Stomach (tissue), 4 donors: ENCODE data around the gene LCORL.

Source experiments
- EP300 ChIP-seq: sonication (generic); formaldehyde crosslinking; IDR thresholded peaks from one replicate; pipeline ENCODE4 v1.6.1; 2017; ENCODE audit warnings: antibody characterized with exemption
- POLR2A ChIP-seq, 4 donors: fragments of 450-650 bp; IDR thresholded peaks; one replicate each; pipeline ENCODE4 v1.6.1; 2016; ENCODE audit warnings: antibody characterized with exemption in 4 of 4, control low read depth in 2 of 4, mild to moderate bottlenecking in 1 of 4, moderate library complexity in 1 of 4
- TF ChIP-seq, protein P1 (sequence below), 7 experiments: fragments of 450-650 bp in 4 of 7; fragments of 200-600 bp in 3 of 7; sonication (generic) in 3 of 7; IDR thresholded peaks; one replicate each; pipeline ENCODE4 v1.5.1; 2016 to 2019; ENCODE audit warnings: antibody characterized with exemption in 7 of 7, control low read depth in 2 of 7, mild to moderate bottlenecking in 1 of 7

DNA sequence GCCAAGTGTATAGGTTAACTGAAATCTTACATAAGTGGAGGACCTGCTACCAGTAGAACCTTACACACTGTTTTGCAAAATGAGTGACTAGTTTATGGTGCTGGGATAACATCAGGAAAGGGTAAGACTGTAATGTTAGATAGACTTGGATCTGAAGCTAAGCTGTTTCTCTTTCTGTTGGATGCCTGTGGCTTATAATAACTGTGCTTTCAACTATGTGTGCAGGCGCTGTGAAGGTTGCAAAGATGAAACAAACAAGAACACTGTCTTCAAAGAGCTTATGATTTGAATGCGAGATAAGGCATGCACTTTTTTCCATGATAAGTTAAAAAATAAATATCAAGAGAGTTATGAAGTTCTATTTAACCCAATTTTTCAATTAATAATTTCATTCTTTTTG, 34.5 kb upstream of the LCORL start:
- TF ChIP-seq EP300: no peak
- TF ChIP-seq, protein P1, sequence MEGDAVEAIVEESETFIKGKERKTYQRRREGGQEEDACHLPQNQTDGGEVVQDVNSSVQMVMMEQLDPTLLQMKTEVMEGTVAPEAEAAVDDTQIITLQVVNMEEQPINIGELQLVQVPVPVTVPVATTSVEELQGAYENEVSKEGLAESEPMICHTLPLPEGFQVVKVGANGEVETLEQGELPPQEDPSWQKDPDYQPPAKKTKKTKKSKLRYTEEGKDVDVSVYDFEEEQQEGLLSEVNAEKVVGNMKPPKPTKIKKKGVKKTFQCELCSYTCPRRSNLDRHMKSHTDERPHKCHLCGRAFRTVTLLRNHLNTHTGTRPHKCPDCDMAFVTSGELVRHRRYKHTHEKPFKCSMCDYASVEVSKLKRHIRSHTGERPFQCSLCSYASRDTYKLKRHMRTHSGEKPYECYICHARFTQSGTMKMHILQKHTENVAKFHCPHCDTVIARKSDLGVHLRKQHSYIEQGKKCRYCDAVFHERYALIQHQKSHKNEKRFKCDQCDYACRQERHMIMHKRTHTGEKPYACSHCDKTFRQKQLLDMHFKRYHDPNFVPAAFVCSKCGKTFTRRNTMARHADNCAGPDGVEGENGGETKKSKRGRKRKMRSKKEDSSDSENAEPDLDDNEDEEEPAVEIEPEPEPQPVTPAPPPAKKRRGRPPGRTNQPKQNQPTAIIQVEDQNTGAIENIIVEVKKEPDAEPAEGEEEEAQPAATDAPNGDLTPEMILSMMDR (IDR thresholded peaks at IDR 0.05): no peak
- no peak for TF ChIP-seq POLR2A (IDR thresholded peaks at IDR 0.05)
